CD4-positive, alpha-beta memory T cell (primary cell): ENCODE data around the gene PPT2. TPM values are rescaled to one million over a fixed set of nuclear protein-coding genes. Genes with fewer than 3 reads are reported as not detected.

Experiments
- CTCF ChIA-PET: fragments of 350-600 bp; sonication (Branson Sonifier 250); formaldehyde crosslinking; loops from one replicate; lab custom pipeline; 2021; ENCODE audit warnings: inconsistent platforms; ENCODE audit not compliant: partially characterized antibody; lab: Charles Lee
- POLR2A ChIA-PET: fragments of 350-600 bp; sonication (Branson Sonifier 250); formaldehyde crosslinking; loops from one replicate; lab custom pipeline; 2021; ENCODE audit not compliant: partially characterized antibody; lab: Charles Lee
- DNase-seq, 5 donors: peaks; one replicate each; pipeline versions ENCODE4 v3.0.0 to v3.0.0-alpha.2; 2020 to 2022; ENCODE audit warnings: mixed read lengths in 1 of 5
- H3K27ac ChIP-seq: one replicate; pipeline ENCODE4 v1.7.0; 2013; ENCODE audit warnings: low read depth, low read length
- H3K27me3 ChIP-seq: 2 replicates; pipeline ENCODE4 v1.7.0; 2013; ENCODE audit warnings: mild to moderate bottlenecking, low read length, moderate library complexity; ENCODE audit not compliant: insufficient read depth
- H3K36me3 ChIP-seq: 2 replicates; pipeline ENCODE4 v1.7.0; 2013; ENCODE audit warnings: mild to moderate bottlenecking, low read length, moderate library complexity; ENCODE audit not compliant: insufficient read depth
- H3K4me1 ChIP-seq: 2 replicates; pipeline ENCODE4 v1.7.0; 2013; ENCODE audit warnings: mild to moderate bottlenecking, low read length, moderate library complexity; ENCODE audit not compliant: insufficient read depth
- H3K4me3 ChIP-seq, 2 donors: one replicate each; pipeline ENCODE4 v1.7.0; 2013; ENCODE audit warnings: low read length in 2 of 2, mild to moderate bottlenecking in 1 of 2
- H3K9me3 ChIP-seq, 2 donors: one replicate each; pipeline ENCODE4 v1.7.0; 2013; ENCODE audit warnings: low read length in 2 of 2, control low read depth in 1 of 2; ENCODE audit not compliant: control insufficient read depth in 1 of 2
- H3K27ac Mint-ChIP-seq, 7 donors: one replicate each; pipeline ENCODE4 v1.8.0; 2020 to 2021; ENCODE audit warnings: mixed read lengths in 7 of 7, mild to moderate bottlenecking in 6 of 7, inconsistent platforms in 3 of 7, moderate library complexity in 3 of 7
- H3K27me3 Mint-ChIP-seq, 2 donors: one replicate each; pipeline ENCODE4 v1.8.0; 2020 to 2021; ENCODE audit warnings: mixed read lengths in 2 of 2
- H3K36me3 Mint-ChIP-seq, 2 donors: one replicate each; pipeline ENCODE4 v1.8.0; 2020 to 2021; ENCODE audit warnings: mixed read lengths in 2 of 2, inconsistent platforms in 1 of 2, mild to moderate bottlenecking in 1 of 2
- H3K4me1 Mint-ChIP-seq, 4 donors: one replicate each; pipeline ENCODE4 v1.8.0; 2020 to 2021; ENCODE audit warnings: mixed read lengths in 4 of 4, mild to moderate bottlenecking in 1 of 4
- H3K4me3 Mint-ChIP-seq, 8 donors: one replicate each; pipeline ENCODE4 v1.8.0; 2020 to 2021; ENCODE audit warnings: mixed read lengths in 8 of 8, mild to moderate bottlenecking in 7 of 8, moderate library complexity in 6 of 8, inconsistent platforms in 3 of 8
- H3K9me3 Mint-ChIP-seq, 8 donors: one replicate each; pipeline ENCODE4 v1.8.0; 2020 to 2021; ENCODE audit warnings: mixed read lengths in 8 of 8, mild to moderate bottlenecking in 5 of 8, inconsistent platforms in 3 of 8, moderate library complexity in 1 of 8
- intact Hi-C: fragments of 100-400 bp; cut with micrococcal nuclease; formaldehyde crosslinking; loops from one replicate; pipeline ENCODE4 v1.15.1; 2023
- polyA plus RNA-seq, 2 donors: library from polyadenylated mRNA; unstranded; fragments of 300-500 nt; fragmentation: Illumina TruSeq; gene quantifications; one replicate each; pipeline ENCODE4 v1.2.3, GENCODE V29; 2021
- total RNA-seq, 2 experiments: library from RNA; stranded (reverse); gene quantifications; one replicate each; pipeline ENCODE4 v1.2.3, GENCODE V29; 2021

The PPT2 gene
- total and polyA plus RNA-seq, 4 experiments from 2014 or later: 3.8 to 15.4 (median 8.2) TPM

DNA sequence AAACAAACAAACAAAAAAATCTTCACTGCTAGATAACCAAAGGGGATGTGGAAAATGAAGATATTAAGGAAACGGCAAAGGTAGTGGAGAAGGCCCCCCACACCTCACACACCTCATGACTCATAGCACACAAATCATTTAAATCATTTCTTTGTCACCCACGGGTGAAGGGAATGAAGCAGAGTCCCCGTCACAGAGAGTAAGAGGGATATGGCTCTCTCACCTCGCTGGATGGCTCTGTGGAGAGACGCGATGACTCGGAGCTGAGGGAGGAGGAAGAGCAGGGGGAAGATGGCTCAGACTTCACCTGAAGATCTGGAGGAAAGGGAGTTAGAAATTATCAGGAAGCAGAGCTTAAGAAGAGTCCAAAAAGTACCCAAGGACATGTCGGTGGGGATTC lies 27.1 kb upstream of the PPT2 start:
- POLR2A ChIA-PET: interaction anchor here (0.9 to 8.6 kb wide), 8 partner anchors 7 to 155 kb away, joined by 3 to 188 read pairs (median 9); partner anchors contain the start of genes AGPAT1, DXO, GPSM3 and PBX2
- CTCF ChIA-PET: interaction anchor here (5.1 kb wide), 1 partner anchor 8 kb away, joined by 32 read pairs; no protein-coding TSS in a partner anchor

DNA sequence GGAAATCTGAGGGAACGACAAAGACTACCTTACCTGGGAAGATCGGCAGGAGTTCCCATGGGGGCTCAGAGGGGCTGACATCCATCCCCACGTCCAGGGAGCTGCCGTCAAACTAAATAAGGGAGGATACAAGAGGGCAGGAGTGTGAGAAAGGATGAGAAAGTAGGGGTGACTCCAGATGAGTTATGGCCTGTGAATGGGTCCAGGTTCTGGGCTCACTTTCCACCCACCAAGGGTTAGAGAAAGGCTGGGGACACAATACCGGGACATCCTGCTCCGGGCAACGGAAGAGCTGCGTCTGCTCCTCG lies 26.6 kb upstream of the PPT2 start:
- H3K36me3 Mint-ChIP-seq: peaks cover 24 to 45% of the 10 kb centered on the region in 2 donors
- intact Hi-C loops: no loop called here
- H3K27ac Mint-ChIP-seq: peak overlapping the region; percentile 89 to 99 (median 99)
- Histone ChIP-seq H3K27ac (peak overlapping the region; percentile 83), H3K9me3 (no peaks in the 10 kb centered on the region), H3K4me1 (peaks cover 35% of the 10 kb centered on the region), H3K36me3 (peaks cover 26% of the 10 kb centered on the region), H3K4me3 (peak overlapping the region; percentile 74 to 87), H3K27me3 (no peaks in the 10 kb centered on the region)
- peaks cover 35 to 57% (median 46%) of the 10 kb centered on the region in 4 donors for H3K4me1 Mint-ChIP-seq
- H3K4me3 Mint-ChIP-seq: peak overlapping the region; percentile 97 to 100 (median 99)
- H3K9me3 Mint-ChIP-seq: peaks cover 0 to 3% (median 0%) of the 10 kb centered on the region in 8 donors
- ChIA-PET POLR2A (interaction anchor here (0.9 to 8.6 kb wide), 12 partner anchors 7 to 845 kb away, joined by 3 to 188 read pairs (median 6); partner anchors contain the start of genes ABHD16A, AGPAT1, BAG6 and DXO), CTCF (interaction anchor here (0.9 to 5.1 kb wide), 3 partner anchors 8 to 128 kb away, joined by 4 to 32 read pairs (median 15); no protein-coding TSS in a partner anchor)
- H3K27me3 Mint-ChIP-seq: peaks cover 0 to 2% of the 10 kb centered on the region in 2 donors
- DNase-seq: no peak

More for the DNA sequence above, 27.1 kb upstream of the PPT2 start:
- Mint-ChIP-seq H3K9me3 (peaks cover 0 to 3% (median 0%) of the 10 kb centered on the region in 8 donors), H3K27me3 (peaks cover 0 to 2% of the 10 kb centered on the region in 2 donors), H3K4me1 (peaks cover 35 to 58% (median 48%) of the 10 kb centered on the region in 4 donors), H3K36me3 (peaks cover 28 to 49% of the 10 kb centered on the region in 2 donors), H3K4me3 (peak overlapping the region; percentile 97 to 100 (median 99)), H3K27ac (peak overlapping the region; percentile 89 to 99 (median 98))
- H3K27me3 ChIP-seq: no peaks in the 10 kb centered on the region
- no peaks in the 10 kb centered on the region for H3K9me3 ChIP-seq
- DNase-seq: no peak
- intact Hi-C loops: no loop called here
- peak overlapping the region; percentile 83 for H3K27ac ChIP-seq
- H3K4me1 ChIP-seq: peaks cover 35% of the 10 kb centered on the region
- peaks cover 31% of the 10 kb centered on the region for H3K36me3 ChIP-seq
- H3K4me3 ChIP-seq: peak overlapping the region; percentile 74 to 87

DNA sequence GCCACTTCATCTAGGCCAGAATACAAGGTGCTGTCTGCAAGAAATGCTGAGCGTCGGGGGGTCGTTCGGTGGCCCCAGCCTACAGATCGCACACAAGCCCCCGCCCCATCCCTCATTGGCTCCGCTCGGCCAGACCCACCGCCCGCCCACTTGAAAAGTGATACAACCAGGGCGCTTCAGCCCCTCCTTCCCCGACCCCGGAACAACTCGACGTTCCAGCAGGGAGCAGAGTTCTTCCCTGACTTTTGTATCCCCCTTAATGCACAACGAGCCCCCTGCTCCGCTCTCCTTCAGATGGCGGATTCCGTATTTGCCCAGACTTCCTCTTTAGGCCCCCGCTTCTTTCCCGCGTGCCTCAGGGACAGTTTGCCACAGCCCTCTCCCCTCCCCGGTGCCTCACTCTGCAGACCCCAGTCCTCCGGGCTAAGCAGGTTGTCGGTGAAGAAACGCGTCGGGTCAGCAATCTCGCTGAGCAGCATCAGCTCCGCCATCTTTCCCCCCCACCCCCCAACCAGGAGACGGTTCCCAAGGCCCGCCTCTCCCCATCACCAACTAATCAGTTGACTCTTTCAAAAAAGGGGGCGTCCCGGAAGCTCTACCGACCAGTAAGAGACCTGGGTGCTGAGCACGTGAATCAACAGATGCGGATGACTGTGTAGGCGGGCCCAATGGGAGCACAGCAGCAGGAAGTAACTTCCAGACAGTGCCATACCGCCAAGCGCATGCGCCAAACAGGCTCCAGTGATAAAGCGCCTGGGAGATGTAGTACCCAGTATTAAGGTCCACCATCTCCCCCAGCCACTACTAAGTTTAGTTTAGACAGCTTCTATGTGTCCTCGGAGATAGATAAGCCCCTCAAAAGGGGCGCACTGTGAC lies 26.0 kb upstream of the PPT2 start, which contains the start of gene ATF6B:
TSS of gene ATF6B (minus strand) at position 530 of the 876 bp plus-strand sequence. CDS start at position 491, 39 bp downstream.
- H3K27ac Mint-ChIP-seq: peak within 1 kb of the TSS; percentile 89 to 99 (median 99)
- H3K4me3 ChIP-seq: peak within 1 kb of the TSS; percentile 74 to 87
- H3K4me1 ChIP-seq: peaks cover 35% of the 10 kb centered on the region
- H3K27ac ChIP-seq: peak within 1 kb of the TSS; percentile 83
- no peaks in the 10 kb centered on the region for H3K27me3 ChIP-seq
- CTCF ChIA-PET: interaction anchor here (0.7 to 5.1 kb wide), 7 partner anchors 9 to 309 kb away, joined by 3 to 32 read pairs (median 4); no protein-coding TSS in a partner anchor
- peaks cover 24% of the 10 kb centered on the region for H3K36me3 ChIP-seq
- peaks cover 0 to 3% (median 0%) of the 10 kb centered on the region in 8 donors for H3K9me3 Mint-ChIP-seq
- peak within 1 kb of the TSS; percentile 97 to 100 (median 99) for H3K4me3 Mint-ChIP-seq
- H3K9me3 ChIP-seq: no peaks in the 10 kb centered on the region
- peaks cover 0 to 2% of the 10 kb centered on the region in 2 donors for H3K27me3 Mint-ChIP-seq
- POLR2A ChIA-PET: interaction anchor here (0.7 to 8.6 kb wide), 18 partner anchors 8 to 844 kb away, joined by 3 to 188 read pairs (median 4); partner anchors contain the start of genes ABHD16A, AGPAT1, BAG6 and DDX39B
- peaks cover 33 to 57% (median 46%) of the 10 kb centered on the region in 4 donors for H3K4me1 Mint-ChIP-seq
- intact Hi-C loops: loop anchor here (1.0 kb wide), 4 partner anchors 50 to 169 kb away; partner anchors contain the start of genes PBX2, RNF5 and SKIC2
- DNase-seq: peak; percentile 92 to 100 (median 98)
- peaks cover 24 to 45% of the 10 kb centered on the region in 2 donors for H3K36me3 Mint-ChIP-seq

- peak overlapping the region; percentile 83 for H3K27ac ChIP-seq
- H3K36me3 Mint-ChIP-seq: peaks cover 20 to 38% of the 10 kb centered on the region in 2 donors
- peak overlapping the region; percentile 34 to 87 for H3K4me3 ChIP-seq
- H3K4me1 ChIP-seq: peaks cover 35% of the 10 kb centered on the region
- peaks cover 0 to 3% (median 0%) of the 10 kb centered on the region in 8 donors for H3K9me3 Mint-ChIP-seq
- H3K36me3 ChIP-seq: peaks cover 22% of the 10 kb centered on the region
- ChIA-PET CTCF (interaction anchor here (0.7 to 5.1 kb wide), 9 partner anchors 10 to 116 kb away, joined by 3 to 32 read pairs (median 3); partner anchors contain the start of gene GPSM3), POLR2A (interaction anchor here (0.7 to 8.6 kb wide), 20 partner anchors 9 to 843 kb away, joined by 3 to 188 read pairs (median 4); partner anchors contain the start of genes AGPAT1, BAG6, DDX39B and DXO)
- intact Hi-C loops: loop anchor here (1.0 kb wide), 4 partner anchors 49 to 170 kb away; partner anchors contain the start of genes PBX2, RNF5 and SKIC2
- DNase-seq: no peak
- peak overlapping the region; percentile 89 to 99 (median 99) for H3K27ac Mint-ChIP-seq
- H3K4me3 Mint-ChIP-seq: peak overlapping the region in 6 of 8 donors; percentile 97 to 100 (median 99)
- no peaks in the 10 kb centered on the region for H3K27me3 ChIP-seq
- peaks cover 33 to 57% (median 46%) of the 10 kb centered on the region in 4 donors for H3K4me1 Mint-ChIP-seq
- peaks cover 0 to 2% of the 10 kb centered on the region in 2 donors for H3K27me3 Mint-ChIP-seq
- H3K9me3 ChIP-seq: no peaks in the 10 kb centered on the region
Measured at GRCh38 chr6:32128751-32129296, 25.1 kb upstream of the PPT2 start.

- no peaks in the 10 kb centered on the region for H3K27me3 ChIP-seq
- H3K27ac ChIP-seq: peak overlapping the region; percentile 83
- Mint-ChIP-seq H3K27me3 (peaks cover 0 to 2% of the 10 kb centered on the region in 2 donors), H3K27ac (peak overlapping the region; percentile 89 to 98 (median 97)), H3K36me3 (peaks cover 13 to 31% of the 10 kb centered on the region in 2 donors), H3K4me1 (peaks cover 28 to 51% (median 41%) of the 10 kb centered on the region in 4 donors), H3K4me3 (peak overlapping the region; percentile 90 to 96 (median 94)), H3K9me3 (peaks cover 0 to 3% (median 0%) of the 10 kb centered on the region in 8 donors)
- peaks cover 15% of the 10 kb centered on the region for H3K36me3 ChIP-seq
- H3K4me1 ChIP-seq: peaks cover 35% of the 10 kb centered on the region
- peak overlapping the region; percentile 70 to 72 for H3K4me3 ChIP-seq
- ChIA-PET CTCF (interaction anchor here (0.6 to 5.1 kb wide), 10 partner anchors 10 to 115 kb away, joined by 3 to 32 read pairs (median 4); partner anchors contain the start of gene GPSM3), POLR2A (interaction anchor here (0.6 to 8.6 kb wide), 17 partner anchors 10 to 842 kb away, joined by 3 to 188 read pairs (median 4); partner anchors contain the start of genes AGPAT1, BAG6, BRD2 and DXO)
- intact Hi-C loops: loop anchor here (2.0 kb wide), 1 partner anchor 19 kb away; no protein-coding TSS in a partner anchor
- H3K9me3 ChIP-seq: no peaks in the 10 kb centered on the region
- DNase-seq: peak in 1 of 5 donors; percentile 30
Measured at GRCh38 chr6:32129297-32130088, 24.4 kb upstream of the PPT2 start.
